ENCODE results near the gene GTF2E1.
A peak's percentile ranks its signal among the peaks of the same experiment; 100 is the strongest.
"Not testable (repeated sequence)": the region's sequence is repeated elsewhere in the genome, so short reads cannot be mapped to it uniquely, and the experiment has no call there.

Gene GTF2E1

GRCh38 chr3:120758551-120758950, 16.0 kb downstream of the GTF2E1 start:
- not testable (repeated sequence) for DNase-seq

DNA sequence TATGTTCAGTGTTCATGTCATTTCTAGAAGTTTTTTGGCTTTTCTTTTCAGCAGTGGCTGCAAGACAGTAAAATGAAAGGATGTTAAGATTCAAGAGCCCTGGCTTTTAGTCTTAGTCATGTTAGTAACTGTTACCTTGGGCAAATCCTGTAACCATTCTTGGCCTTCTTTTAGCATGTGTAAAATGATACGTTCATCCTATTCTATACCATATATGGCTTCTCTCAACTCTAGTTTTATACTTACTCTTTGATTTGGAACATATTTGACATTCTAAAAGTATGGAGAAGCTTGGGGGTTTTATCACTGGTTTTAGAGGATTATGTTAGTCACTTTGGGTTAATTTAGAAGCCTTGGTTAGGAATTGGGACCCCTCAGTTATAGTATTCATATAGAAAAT, 20.1 kb downstream of the GTF2E1 start:
- DNase-seq: no peak

DNA sequence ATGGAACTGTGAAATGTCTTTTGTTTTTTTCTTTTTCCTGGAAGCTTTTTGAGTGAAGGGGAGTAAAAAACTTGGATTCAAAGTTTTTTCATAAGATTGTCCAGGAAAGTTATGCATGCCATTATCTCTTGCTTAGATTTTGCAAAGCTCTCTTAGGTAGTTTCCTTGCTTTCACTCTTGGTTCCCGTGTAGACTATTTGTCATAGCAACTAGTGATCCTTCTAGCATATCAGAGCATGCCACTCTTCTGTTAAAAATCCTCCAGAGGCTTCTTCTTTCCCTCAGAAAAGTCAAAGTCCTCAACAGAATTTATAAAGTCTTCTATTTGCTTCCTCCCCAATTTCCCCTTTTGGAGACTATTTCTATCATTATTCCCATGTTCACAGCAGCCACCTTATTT, 21.1 kb downstream of the GTF2E1 start:
- DNase-seq: no peak

DNA sequence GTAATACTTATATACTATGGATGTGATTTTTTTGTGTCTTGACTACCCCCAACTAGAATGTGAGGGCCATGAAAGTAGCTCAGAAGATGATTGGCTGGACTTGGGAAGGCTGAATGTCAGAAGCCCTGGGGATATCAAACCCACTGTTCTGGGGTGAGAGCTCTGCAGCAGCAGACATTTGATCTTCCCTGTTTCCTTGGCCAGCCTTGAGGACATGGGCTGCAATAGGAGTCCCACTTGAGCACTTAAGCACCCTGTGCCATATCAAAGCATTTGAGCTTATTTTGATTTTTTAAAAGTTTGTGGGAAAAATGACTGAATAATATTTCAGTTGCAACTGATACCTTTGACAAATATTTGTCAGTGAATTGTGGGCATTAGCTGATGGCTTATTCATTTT, 21.7 kb downstream of the GTF2E1 start:
- DNase-seq: no peak

DNA sequence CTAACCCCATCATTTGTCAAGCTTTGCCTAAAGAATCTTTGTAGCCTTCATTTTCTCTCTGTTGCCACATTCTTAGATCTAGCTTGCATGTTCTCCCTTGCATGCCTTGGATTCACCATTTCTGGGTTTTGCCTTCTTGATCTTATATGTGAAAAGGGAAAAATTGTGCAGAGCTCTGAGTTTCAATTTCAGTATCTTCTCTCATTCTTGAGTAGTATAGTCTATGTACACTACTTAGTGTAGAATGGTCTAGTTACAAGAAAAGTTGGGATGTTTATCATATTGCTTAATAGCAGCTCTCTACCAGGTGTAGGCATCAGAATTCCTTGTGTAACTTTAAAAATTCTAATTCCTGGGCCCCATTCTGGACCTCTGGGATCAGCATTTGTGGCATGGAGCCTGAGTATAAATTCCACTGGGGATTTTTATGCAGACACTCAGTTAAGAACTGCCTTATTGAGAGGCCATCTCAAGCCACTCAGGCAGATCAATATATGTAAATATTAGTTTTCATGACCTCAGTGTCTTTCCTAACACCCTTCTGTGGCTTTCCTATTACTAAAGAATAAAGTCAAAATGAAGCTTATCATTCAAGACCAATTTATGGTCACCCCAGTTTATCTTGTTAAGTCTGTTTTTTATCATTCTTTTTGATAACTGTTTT, 23.4 kb downstream of the GTF2E1 start:
- DNase-seq: no peak

DNA sequence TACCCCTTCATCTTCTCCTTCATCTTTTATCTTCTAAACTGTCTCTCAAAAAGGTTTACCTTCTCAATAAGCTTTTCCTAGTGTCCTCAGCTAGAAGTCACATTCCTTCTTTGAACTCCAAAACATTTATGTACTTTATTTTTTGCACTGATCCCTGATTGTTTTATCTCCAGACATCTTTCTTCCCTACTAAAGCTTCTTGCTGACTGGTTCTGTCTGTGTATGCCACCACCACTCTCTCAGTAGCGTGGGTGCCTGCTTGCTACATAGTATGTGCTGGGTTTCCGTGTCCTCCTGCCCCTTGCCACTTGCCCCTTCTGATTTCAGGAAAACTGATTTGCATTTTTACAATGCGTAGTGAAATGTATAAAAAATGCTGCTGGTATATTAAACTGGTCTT, 24.0 kb downstream of the GTF2E1 start:
- DNase-seq: no peak

GRCh38 chr3:120767106-120767505, 24.6 kb downstream of the GTF2E1 start:
- DNase-seq: no peak

- DNase-seq: no peak
Observed at GRCh38 chr3:120769436-120769835, 26.9 kb downstream of the GTF2E1 start.

GRCh38 chr3:120770891-120771290, 28.3 kb downstream of the GTF2E1 start:
- DNase-seq: no peak

- DNase-seq: no peak
Observed at GRCh38 chr3:120772081-120772480, 29.5 kb downstream of the GTF2E1 start.

- no peak for DNase-seq
Observed at GRCh38 chr3:120773932-120774331, 31.4 kb downstream of the GTF2E1 start.

DNA sequence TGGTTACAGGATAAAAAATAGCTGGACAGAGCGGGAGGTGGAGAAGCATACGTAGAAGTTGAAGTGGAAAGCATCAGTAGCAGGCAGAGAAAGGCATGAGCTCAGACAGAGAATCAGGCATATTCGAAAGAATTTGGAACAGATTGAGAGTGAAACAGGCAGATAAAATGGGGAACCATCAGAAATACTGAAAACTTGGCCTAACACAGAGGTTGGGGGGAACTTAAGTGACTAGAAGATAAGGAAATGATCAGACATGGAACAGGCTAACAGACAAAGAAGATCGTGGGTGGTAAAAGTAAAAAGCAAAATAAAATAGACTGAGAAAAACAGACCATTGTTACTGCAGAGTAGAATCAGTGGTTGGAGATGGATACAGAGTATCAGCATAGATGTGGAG, 32.9 kb downstream of the GTF2E1 start:
- DNase-seq: no peak

DNA sequence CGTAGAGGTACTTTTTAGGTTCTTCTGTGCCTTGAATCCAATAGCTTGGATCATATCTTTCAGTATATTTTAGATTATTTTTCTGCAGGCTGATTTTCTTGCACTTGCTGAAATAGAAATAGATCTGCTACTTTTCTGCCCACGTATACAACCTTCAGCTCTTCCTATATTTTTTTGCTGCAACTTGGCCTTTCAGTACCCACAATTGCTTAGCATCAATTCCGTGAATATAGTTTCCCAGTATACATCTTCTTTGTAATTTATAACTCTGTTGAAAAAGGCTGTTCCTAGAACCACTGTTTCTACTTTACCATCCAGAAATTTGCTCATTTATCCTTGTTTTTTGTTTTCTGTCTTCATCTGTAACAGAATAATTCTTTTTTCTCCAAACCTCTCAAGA, 36.2 kb downstream of the GTF2E1 start:
- DNase-seq: no peak

DNA sequence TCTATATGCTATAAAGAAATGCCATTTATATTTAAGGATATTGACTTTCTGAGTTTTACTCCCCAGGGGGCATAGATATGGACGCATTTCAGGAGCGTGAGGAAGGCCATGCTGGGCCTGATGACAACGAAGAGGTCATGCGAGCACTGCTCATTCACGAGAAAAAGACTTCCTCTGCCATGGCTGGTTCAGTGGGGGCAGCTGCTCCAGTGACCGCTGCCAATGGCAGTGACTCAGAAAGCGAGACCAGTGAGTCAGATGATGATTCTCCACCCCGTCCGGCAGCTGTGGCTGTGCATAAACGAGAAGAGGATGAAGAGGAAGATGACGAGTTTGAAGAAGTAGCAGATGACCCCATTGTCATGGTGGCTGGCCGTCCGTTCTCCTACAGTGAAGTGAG, 38.4 kb downstream of the GTF2E1 start:
- DNase-seq: peak; percentile 1

GRCh38 chr3:120785832-120786231, 43.3 kb downstream of the GTF2E1 start:
- not testable (repeated sequence) for DNase-seq

GRCh38 chr3:120791010-120791409, 48.5 kb downstream of the GTF2E1 start:
- no peak for DNase-seq

GRCh38 chr3:120791913-120792312, 49.4 kb downstream of the GTF2E1 start:
- no peak for DNase-seq

DNA sequence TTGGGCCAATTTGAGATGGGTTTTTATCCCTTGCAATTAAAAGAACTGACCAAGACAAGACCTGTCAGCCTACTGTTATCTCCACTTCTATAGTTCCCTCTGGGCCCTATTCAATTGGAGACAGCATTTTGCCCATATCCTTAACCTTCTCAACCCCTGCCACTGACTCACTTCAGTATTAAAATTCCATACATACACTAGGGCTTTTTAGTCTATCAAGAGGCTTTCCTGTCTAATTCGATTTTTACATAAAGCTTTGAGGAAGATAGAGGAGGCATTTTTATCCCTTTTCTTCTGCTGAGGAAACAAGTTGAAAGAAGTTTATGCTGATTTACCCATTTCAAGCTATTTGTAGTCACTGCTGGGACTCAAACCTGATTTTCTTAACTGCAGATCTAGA, 51.1 kb downstream of the GTF2E1 start:
- DNase-seq: no peak

- peak; percentile 69 for DNase-seq
Observed at GRCh38 chr3:120795017-120795648, 52.6 kb downstream of the GTF2E1 start.

DNA sequence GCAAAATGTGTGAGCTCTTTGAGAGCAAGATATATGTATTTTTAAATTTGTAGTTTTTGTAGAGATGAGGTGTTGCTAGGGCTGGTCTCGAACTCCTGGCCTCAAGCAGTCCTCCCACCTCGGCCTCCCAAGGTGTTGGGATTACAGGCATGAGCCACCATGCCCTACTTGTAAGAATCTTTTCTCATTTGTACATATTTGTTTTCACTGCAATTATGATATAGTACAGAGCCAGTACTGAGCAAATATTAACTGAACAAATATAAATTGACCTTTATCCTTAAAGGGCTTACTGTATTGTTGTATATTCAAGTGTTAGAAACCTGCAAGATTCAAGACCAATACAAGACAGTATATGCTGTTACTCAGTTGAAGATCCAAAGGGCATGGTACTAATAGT, 53.4 kb downstream of the GTF2E1 start:
- no peak for DNase-seq

DNA sequence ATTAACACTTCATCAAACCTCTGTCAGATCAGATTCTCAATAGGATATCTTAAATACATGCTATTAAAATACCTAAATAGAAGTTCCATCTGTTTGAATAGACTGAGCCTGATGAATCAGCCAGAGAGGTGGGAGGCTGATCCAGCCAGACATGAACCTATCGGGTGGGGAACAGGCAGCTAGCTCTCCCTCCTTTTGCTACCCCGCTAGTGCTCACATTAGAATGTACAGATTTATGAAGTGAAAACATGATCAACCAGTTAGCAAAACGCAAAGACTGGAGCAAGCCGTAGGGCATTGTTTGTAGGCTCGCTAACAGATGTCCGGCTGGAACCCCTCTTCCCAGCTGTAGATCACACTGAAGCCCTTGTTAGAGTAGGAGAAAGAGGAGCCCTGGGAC, 54.4 kb downstream of the GTF2E1 start:
- DNase-seq: no peak

GRCh38 chr3:120797857-120798256, 55.3 kb downstream of the GTF2E1 start:
- no peak for DNase-seq

DNA sequence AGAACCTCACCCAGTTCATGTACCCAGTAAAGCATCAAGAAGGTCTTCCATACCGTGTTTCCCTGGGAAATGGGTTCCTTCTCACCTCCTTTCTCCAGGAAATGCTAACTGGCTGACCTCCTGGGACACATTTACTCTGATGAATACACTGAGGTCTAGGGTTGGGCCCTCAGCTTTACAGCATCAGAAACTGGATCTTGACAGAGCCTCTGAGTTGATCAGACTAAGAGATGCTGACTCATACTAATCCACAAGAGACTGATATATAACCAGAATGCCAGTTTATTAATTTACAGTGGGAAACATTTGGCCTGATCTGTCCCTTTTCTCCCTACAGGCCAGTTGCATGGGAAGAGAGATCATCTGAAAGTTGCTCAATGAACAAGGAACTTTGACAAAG, 55.8 kb downstream of the GTF2E1 start:
- DNase-seq: no peak

DNA sequence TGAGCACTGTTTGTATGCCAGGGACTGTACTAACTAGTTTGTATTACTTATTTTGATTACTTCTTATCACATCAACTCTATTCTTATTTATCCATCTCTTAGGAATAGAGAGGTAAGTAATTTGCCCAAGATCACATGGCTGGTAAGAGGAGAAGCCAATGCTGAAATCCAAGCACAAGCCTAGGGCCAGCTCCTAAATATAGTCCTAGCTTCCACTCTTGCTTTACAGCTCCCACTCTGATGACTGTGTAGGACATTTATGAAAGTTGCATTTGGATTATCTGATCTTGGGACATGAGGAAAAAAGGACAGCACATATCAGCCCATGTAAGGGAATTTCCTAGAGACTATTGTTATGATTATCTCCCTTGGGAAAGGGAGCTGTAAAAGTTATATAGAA, 58.1 kb downstream of the GTF2E1 start:
- no peak for DNase-seq

DNA sequence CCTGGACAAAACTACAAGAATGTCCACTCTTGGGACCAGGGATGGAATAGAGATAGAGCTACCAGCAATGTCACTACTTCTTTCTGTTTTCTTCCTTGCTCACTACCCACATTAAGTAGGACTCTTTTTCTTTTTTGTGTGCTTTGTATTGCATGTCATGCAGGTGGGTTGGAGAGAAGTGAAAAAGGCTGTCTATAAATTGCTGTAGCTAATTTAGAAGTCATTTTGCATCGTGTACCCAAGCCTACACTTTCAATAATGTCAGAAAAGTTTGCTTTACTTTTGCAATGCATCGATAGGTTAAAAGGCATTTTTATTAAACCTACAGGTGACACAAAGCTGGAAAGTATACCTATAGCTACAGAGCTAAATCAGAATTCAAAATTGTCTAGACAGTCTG, 58.9 kb downstream of the GTF2E1 start:
- no peak for DNase-seq
